GM23338 (cell line): ENCODE results near the gene TEKT5.

Source experiments
- CREB1 ChIP-seq: fragments of 250-450 bp; sonication (Bioruptor Pico); IDR thresholded peaks from 2 replicates; pipeline ENCODE4 v1.5.0; 2020; ENCODE audit warnings: low read depth, mild to moderate bottlenecking, moderate library complexity
- EZH2 ChIP-seq: fragments of 200-600 bp; sonication (generic); IDR thresholded peaks from one replicate; pipeline ENCODE4 v1.8.0; 2017; ENCODE audit warnings: antibody characterized with exemption, mild to moderate bottlenecking, low read depth; ENCODE audit not compliant: unreplicated experiment
- EZH2phosphoT487 ChIP-seq: fragments of 200-600 bp; sonication (generic); IDR thresholded peaks from one replicate; pipeline ENCODE4 v1.8.1; 2018; ENCODE audit warnings: antibody characterized with exemption; ENCODE audit not compliant: unreplicated experiment
- JUNB ChIP-seq: IDR thresholded peaks from one replicate; pipeline ENCODE4 v1.6.1; 2016; ENCODE audit warnings: antibody characterized with exemption; ENCODE audit not compliant: unreplicated experiment
- NANOG ChIP-seq: IDR thresholded peaks from 2 replicates; pipeline ENCODE4 v1.6.1; 2016; ENCODE audit warnings: antibody characterized with exemption, borderline replicate concordance
- POLR2AphosphoS5 ChIP-seq: IDR thresholded peaks from 2 replicates; pipeline ENCODE4 v1.6.1; 2016; ENCODE audit warnings: antibody characterized with exemption, low read depth
- STAT1 ChIP-seq: IDR thresholded peaks from one replicate; pipeline ENCODE4 v1.6.1; 2016; ENCODE audit warnings: antibody characterized with exemption; ENCODE audit not compliant: unreplicated experiment
- ZNF114 ChIP-seq: fragments of 250-450 bp; sonication (Bioruptor Pico); IDR thresholded peaks from 2 replicates; pipeline ENCODE4 v1.5.0; 2020; ENCODE audit warnings: mild to moderate bottlenecking, moderate library complexity
- ZNF331 ChIP-seq: fragments of 250-450 bp; sonication (Bioruptor Pico); IDR thresholded peaks from 2 replicates; pipeline ENCODE4 v1.5.0; 2020; ENCODE audit warnings: low read depth, mild to moderate bottlenecking, moderate library complexity
- TF ChIP-seq, protein P1 (sequence below), 2 experiments: fragments of 200-600 bp in 1 of 2; sonication (generic) in 1 of 2; conservative IDR thresholded peaks; 2 replicates each; pipeline versions ENCODE4 v1.5.1 to v1.6.1; 2016 to 2017; ENCODE audit warnings: antibody characterized with exemption in 2 of 2, low read depth in 2 of 2, mild to moderate bottlenecking in 2 of 2, moderate library complexity in 1 of 2
- TF ChIP-seq, protein P2 (sequence below): IDR thresholded peaks from one replicate; pipeline ENCODE4 v1.6.1; 2018; ENCODE audit warnings: antibody characterized with exemption; ENCODE audit not compliant: unreplicated experiment
- TF ChIP-seq, protein P3 (sequence below): IDR thresholded peaks from 2 replicates; pipeline ENCODE4 v1.6.1; 2016; ENCODE audit warnings: antibody characterized with exemption
- TF ChIP-seq, protein P4 (sequence below): fragments of 250-450 bp; sonication (Bioruptor Pico); IDR thresholded peaks from 2 replicates; pipeline ENCODE4 v1.5.0; 2020; ENCODE audit warnings: mild to moderate bottlenecking, moderate library complexity

DNA sequence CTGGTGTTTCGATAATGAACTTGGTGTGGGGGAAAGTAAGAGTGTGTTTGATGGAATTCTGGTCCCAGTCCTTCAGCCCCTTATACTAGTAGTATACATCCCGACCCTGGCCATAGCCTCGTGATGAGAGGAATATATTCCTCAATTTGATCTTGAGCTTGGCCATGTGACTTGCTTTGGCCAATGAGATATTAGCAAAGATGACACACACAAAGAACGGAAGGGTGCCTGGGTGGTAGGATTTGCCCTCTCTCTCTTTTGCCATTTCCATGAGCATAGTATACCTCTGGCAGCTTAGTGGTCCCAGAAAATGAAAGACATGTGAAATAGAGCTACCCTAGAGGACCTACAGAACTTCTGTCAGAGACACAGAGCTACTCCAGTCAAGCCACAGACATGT lies 111.5 kb downstream of the TEKT5 start:
- TF ChIP-seq POLR2AphosphoS5, result no peak
- TF ChIP-seq, protein P1, sequence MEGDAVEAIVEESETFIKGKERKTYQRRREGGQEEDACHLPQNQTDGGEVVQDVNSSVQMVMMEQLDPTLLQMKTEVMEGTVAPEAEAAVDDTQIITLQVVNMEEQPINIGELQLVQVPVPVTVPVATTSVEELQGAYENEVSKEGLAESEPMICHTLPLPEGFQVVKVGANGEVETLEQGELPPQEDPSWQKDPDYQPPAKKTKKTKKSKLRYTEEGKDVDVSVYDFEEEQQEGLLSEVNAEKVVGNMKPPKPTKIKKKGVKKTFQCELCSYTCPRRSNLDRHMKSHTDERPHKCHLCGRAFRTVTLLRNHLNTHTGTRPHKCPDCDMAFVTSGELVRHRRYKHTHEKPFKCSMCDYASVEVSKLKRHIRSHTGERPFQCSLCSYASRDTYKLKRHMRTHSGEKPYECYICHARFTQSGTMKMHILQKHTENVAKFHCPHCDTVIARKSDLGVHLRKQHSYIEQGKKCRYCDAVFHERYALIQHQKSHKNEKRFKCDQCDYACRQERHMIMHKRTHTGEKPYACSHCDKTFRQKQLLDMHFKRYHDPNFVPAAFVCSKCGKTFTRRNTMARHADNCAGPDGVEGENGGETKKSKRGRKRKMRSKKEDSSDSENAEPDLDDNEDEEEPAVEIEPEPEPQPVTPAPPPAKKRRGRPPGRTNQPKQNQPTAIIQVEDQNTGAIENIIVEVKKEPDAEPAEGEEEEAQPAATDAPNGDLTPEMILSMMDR (conservative IDR thresholded peaks at IDR 0.05; ENCODE audit: low read depth in 2 of 2), result no peak
- no peak for TF ChIP-seq ZNF331
- TF ChIP-seq, protein P2, sequence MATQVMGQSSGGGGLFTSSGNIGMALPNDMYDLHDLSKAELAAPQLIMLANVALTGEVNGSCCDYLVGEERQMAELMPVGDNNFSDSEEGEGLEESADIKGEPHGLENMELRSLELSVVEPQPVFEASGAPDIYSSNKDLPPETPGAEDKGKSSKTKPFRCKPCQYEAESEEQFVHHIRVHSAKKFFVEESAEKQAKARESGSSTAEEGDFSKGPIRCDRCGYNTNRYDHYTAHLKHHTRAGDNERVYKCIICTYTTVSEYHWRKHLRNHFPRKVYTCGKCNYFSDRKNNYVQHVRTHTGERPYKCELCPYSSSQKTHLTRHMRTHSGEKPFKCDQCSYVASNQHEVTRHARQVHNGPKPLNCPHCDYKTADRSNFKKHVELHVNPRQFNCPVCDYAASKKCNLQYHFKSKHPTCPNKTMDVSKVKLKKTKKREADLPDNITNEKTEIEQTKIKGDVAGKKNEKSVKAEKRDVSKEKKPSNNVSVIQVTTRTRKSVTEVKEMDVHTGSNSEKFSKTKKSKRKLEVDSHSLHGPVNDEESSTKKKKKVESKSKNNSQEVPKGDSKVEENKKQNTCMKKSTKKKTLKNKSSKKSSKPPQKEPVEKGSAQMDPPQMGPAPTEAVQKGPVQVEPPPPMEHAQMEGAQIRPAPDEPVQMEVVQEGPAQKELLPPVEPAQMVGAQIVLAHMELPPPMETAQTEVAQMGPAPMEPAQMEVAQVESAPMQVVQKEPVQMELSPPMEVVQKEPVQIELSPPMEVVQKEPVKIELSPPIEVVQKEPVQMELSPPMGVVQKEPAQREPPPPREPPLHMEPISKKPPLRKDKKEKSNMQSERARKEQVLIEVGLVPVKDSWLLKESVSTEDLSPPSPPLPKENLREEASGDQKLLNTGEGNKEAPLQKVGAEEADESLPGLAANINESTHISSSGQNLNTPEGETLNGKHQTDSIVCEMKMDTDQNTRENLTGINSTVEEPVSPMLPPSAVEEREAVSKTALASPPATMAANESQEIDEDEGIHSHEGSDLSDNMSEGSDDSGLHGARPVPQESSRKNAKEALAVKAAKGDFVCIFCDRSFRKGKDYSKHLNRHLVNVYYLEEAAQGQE, result no peak
- no peak for TF ChIP-seq EZH2
- TF ChIP-seq EZH2phosphoT487, result no peak
- TF ChIP-seq JUNB, result no peak
- no peak for TF ChIP-seq CREB1 (CRISPR knock-in tag)
- TF ChIP-seq, protein P3, sequence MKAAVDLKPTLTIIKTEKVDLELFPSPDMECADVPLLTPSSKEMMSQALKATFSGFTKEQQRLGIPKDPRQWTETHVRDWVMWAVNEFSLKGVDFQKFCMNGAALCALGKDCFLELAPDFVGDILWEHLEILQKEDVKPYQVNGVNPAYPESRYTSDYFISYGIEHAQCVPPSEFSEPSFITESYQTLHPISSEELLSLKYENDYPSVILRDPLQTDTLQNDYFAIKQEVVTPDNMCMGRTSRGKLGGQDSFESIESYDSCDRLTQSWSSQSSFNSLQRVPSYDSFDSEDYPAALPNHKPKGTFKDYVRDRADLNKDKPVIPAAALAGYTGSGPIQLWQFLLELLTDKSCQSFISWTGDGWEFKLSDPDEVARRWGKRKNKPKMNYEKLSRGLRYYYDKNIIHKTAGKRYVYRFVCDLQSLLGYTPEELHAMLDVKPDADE, result no peak
- TF ChIP-seq, protein P4, sequence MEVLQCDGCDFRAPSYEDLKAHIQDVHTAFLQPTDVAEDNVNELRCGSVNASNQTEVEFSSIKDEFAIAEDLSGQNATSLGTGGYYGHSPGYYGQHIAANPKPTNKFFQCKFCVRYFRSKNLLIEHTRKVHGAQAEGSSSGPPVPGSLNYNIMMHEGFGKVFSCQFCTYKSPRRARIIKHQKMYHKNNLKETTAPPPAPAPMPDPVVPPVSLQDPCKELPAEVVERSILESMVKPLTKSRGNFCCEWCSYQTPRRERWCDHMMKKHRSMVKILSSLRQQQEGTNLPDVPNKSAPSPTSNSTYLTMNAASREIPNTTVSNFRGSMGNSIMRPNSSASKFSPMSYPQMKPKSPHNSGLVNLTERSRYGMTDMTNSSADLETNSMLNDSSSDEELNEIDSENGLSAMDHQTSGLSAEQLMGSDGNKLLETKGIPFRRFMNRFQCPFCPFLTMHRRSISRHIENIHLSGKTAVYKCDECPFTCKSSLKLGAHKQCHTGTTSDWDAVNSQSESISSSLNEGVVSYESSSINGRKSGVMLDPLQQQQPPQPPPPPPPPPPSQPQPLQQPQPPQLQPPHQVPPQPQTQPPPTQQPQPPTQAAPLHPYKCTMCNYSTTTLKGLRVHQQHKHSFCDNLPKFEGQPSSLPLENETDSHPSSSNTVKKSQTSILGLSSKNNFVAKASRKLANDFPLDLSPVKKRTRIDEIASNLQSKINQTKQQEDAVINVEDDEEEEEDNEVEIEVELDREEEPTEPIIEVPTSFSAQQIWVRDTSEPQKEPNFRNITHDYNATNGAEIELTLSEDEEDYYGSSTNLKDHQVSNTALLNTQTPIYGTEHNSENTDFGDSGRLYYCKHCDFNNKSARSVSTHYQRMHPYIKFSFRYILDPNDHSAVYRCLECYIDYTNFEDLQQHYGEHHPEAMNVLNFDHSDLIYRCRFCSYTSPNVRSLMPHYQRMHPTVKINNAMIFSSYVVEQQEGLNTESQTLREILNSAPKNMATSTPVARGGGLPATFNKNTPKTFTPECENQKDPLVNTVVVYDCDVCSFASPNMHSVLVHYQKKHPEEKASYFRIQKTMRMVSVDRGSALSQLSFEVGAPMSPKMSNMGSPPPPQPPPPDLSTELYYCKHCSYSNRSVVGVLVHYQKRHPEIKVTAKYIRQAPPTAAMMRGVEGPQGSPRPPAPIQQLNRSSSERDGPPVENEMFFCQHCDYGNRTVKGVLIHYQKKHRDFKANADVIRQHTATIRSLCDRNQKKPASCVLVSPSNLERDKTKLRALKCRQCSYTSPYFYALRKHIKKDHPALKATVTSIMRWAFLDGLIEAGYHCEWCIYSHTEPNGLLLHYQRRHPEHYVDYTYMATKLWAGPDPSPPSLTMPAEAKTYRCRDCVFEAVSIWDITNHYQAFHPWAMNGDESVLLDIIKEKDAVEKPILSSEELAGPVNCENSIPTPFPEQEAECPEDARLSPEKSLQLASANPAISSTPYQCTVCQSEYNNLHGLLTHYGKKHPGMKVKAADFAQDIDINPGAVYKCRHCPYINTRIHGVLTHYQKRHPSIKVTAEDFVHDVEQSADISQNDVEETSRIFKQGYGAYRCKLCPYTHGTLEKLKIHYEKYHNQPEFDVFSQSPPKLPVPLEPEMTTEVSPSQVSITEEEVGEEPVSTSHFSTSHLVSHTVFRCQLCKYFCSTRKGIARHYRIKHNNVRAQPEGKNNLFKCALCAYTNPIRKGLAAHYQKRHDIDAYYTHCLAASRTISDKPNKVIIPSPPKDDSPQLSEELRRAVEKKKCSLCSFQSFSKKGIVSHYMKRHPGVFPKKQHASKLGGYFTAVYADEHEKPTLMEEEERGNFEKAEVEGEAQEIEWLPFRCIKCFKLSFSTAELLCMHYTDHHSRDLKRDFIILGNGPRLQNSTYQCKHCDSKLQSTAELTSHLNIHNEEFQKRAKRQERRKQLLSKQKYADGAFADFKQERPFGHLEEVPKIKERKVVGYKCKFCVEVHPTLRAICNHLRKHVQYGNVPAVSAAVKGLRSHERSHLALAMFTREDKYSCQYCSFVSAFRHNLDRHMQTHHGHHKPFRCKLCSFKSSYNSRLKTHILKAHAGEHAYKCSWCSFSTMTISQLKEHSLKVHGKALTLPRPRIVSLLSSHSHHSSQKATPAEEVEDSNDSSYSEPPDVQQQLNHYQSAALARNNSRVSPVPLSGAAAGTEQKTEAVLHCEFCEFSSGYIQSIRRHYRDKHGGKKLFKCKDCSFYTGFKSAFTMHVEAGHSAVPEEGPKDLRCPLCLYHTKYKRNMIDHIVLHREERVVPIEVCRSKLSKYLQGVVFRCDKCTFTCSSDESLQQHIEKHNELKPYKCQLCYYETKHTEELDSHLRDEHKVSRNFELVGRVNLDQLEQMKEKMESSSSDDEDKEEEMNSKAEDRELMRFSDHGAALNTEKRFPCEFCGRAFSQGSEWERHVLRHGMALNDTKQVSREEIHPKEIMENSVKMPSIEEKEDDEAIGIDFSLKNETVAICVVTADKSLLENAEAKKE (CRISPR knock-in tag), result no peak
- no peak for TF ChIP-seq STAT1
- TF ChIP-seq NANOG, result no peak
- no peak for TF ChIP-seq ZNF114 (CRISPR knock-in tag)
